Measurements from ENCODE around the gene SNX10. TPM values are rescaled to one million over a fixed set of nuclear protein-coding genes. Genes with fewer than 3 reads are reported as not detected.

Gene SNX10
- total and polyA plus RNA-seq, 2 donors (not counting 1 experiment from before 2014, with no cell fraction given) = under 0.01 to 0.41 TPM

DNA sequence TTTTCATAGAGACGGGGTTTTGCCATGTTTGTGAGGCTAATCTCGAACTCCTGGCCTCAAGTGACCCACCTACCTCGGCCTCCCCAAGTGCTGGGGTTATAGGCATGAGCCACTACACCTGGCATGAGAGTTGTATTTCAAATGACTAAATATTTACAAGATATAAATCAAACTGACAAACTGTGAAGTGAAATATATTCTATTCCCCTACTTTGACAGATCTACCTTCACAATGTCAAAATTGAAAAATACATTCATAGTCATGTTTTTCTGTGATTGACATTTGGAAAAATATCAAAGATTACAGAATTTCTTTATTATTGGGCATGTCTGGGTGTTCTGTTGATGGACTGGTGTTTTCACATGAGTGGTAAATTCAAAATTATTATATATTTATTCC is 16.4 kb upstream of the SNX10 start:
- H3K4me1 ChIP-seq (ENCODE audit: control insufficient read depth, extremely low read depth, insufficient read depth, low read length) = no peaks in the 10 kb centered on the region
- H2AFZ ChIP-seq (ENCODE audit: low read length) = no peak overlapping the region
- H3K4me2 ChIP-seq (ENCODE audit: extremely low read depth, insufficient read depth, low read length) = no peak overlapping the region
- no peaks in the 10 kb centered on the region for H3K27me3 ChIP-seq (ENCODE audit: control insufficient read depth, insufficient read depth, low read length)
- H3K36me3 ChIP-seq (ENCODE audit: control insufficient read depth, insufficient read depth, low read length) = no peaks in the 10 kb centered on the region
- no peak for TF ChIP-seq EZH2 (IDR thresholded peaks at IDR 0.05; ENCODE audit: low read length, missing control alignments)
- H4K20me1 ChIP-seq (ENCODE audit: control insufficient read depth, extremely low read depth, insufficient read depth, low read length) = no peaks in the 10 kb centered on the region
- H3K4me3 ChIP-seq (replicated peaks in 1 of 4; ENCODE audit: control extremely low read depth in 1 of 4, insufficient read depth in 1 of 4, low read depth in 3 of 4, low read length in 4 of 4) = no peak overlapping the region
- no peak for DNase-seq (ENCODE audit: low read depth in 2 of 2)
- H3K9me3 ChIP-seq (ENCODE audit: control insufficient read depth, insufficient read depth, low read depth, low read length) = no peaks in the 10 kb centered on the region
- no peaks in the 10 kb centered on the region for H3K79me2 ChIP-seq (ENCODE audit: control insufficient read depth, insufficient read depth, low read length)
- no peak overlapping the region for H3K9ac ChIP-seq (ENCODE audit: insufficient read depth, low read length)
- H3K27ac ChIP-seq (ENCODE audit: insufficient read depth, low read length) = no peak overlapping the region

- Histone ChIP-seq H4K20me1 (ENCODE audit: control insufficient read depth, extremely low read depth, insufficient read depth, low read length) (no peaks in the 10 kb centered on the region), H3K9me3 (ENCODE audit: control insufficient read depth, insufficient read depth, low read depth, low read length) (no peaks in the 10 kb centered on the region), H3K27me3 (ENCODE audit: control insufficient read depth, insufficient read depth, low read length) (no peaks in the 10 kb centered on the region), H3K4me3 (replicated peaks in 1 of 4; ENCODE audit: control extremely low read depth in 1 of 4, insufficient read depth in 1 of 4, low read depth in 3 of 4, low read length in 4 of 4) (no peak overlapping the region), H2AFZ (ENCODE audit: low read length) (no peak overlapping the region), H3K4me2 (ENCODE audit: extremely low read depth, insufficient read depth, low read length) (no peak overlapping the region), H3K27ac (ENCODE audit: insufficient read depth, low read length) (no peak overlapping the region), H3K9ac (ENCODE audit: insufficient read depth, low read length) (no peak overlapping the region), H3K4me1 (ENCODE audit: control insufficient read depth, extremely low read depth, insufficient read depth, low read length) (no peaks in the 10 kb centered on the region), H3K36me3 (ENCODE audit: control insufficient read depth, insufficient read depth, low read length) (no peaks in the 10 kb centered on the region), H3K79me2 (ENCODE audit: control insufficient read depth, insufficient read depth, low read length) (no peaks in the 10 kb centered on the region)
- DNase-seq (ENCODE audit: low read depth in 2 of 2) = peak; percentile 2 to 19
- no peak for TF ChIP-seq EZH2 (IDR thresholded peaks at IDR 0.05; ENCODE audit: low read length, missing control alignments)
- TF ChIP-seq, protein P1, sequence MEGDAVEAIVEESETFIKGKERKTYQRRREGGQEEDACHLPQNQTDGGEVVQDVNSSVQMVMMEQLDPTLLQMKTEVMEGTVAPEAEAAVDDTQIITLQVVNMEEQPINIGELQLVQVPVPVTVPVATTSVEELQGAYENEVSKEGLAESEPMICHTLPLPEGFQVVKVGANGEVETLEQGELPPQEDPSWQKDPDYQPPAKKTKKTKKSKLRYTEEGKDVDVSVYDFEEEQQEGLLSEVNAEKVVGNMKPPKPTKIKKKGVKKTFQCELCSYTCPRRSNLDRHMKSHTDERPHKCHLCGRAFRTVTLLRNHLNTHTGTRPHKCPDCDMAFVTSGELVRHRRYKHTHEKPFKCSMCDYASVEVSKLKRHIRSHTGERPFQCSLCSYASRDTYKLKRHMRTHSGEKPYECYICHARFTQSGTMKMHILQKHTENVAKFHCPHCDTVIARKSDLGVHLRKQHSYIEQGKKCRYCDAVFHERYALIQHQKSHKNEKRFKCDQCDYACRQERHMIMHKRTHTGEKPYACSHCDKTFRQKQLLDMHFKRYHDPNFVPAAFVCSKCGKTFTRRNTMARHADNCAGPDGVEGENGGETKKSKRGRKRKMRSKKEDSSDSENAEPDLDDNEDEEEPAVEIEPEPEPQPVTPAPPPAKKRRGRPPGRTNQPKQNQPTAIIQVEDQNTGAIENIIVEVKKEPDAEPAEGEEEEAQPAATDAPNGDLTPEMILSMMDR (conservative IDR thresholded peaks at IDR 0.05 in 1 of 2, IDR thresholded peaks at IDR 0.05 in 1 of 2; ENCODE audit: low read depth in 1 of 2, low read length in 2 of 2) = peak in 1 of 2 donors; percentile 17
These were observed 12.9 kb upstream of the SNX10 start for GRCh38 chr7:26278770-26279169.

- no peaks in the 10 kb centered on the region for H3K4me1 ChIP-seq (ENCODE audit: control insufficient read depth, extremely low read depth, insufficient read depth, low read length)
- H3K4me2 ChIP-seq (ENCODE audit: extremely low read depth, insufficient read depth, low read length) = no peak overlapping the region
- no peak for DNase-seq (ENCODE audit: low read depth in 2 of 2)
- H3K27ac ChIP-seq (ENCODE audit: insufficient read depth, low read length) = no peak overlapping the region
- no peak overlapping the region for H3K4me3 ChIP-seq (replicated peaks in 1 of 4; ENCODE audit: control extremely low read depth in 1 of 4, insufficient read depth in 1 of 4, low read depth in 3 of 4, low read length in 4 of 4)
- H3K9ac ChIP-seq (ENCODE audit: insufficient read depth, low read length) = no peak overlapping the region
- H2AFZ ChIP-seq (ENCODE audit: low read length) = no peak overlapping the region
- TF ChIP-seq EZH2 (IDR thresholded peaks at IDR 0.05; ENCODE audit: low read length, missing control alignments) = no peak
- TF ChIP-seq, protein P1 (conservative IDR thresholded peaks at IDR 0.05 in 1 of 2, IDR thresholded peaks at IDR 0.05 in 1 of 2; ENCODE audit: low read depth in 1 of 2, low read length in 2 of 2) = no peak
- no peaks in the 10 kb centered on the region for H3K27me3 ChIP-seq (ENCODE audit: control insufficient read depth, insufficient read depth, low read length)
- H3K79me2 ChIP-seq (ENCODE audit: control insufficient read depth, insufficient read depth, low read length) = no peaks in the 10 kb centered on the region
- no peaks in the 10 kb centered on the region for H4K20me1 ChIP-seq (ENCODE audit: control insufficient read depth, extremely low read depth, insufficient read depth, low read length)
- no peaks in the 10 kb centered on the region for H3K36me3 ChIP-seq (ENCODE audit: control insufficient read depth, insufficient read depth, low read length)
- no peaks in the 10 kb centered on the region for H3K9me3 ChIP-seq (ENCODE audit: control insufficient read depth, insufficient read depth, low read depth, low read length)
These were observed 12.3 kb upstream of the SNX10 start for GRCh38 chr7:26279405-26279804.

All from fibroblast of lung (primary cell).